DND-41 (cell line): ENCODE results near the gene CA14.
"Not testable (repeated sequence)": the region's sequence is repeated elsewhere in the genome, so short reads cannot be mapped to it uniquely, and the experiment has no call there.

Source experiments
- ATAC-seq: fragments of 200-7000 bp; cut with Tn5 transposase; 3 replicates; pipeline ENCODE4 v1.9.1; 2021; ENCODE audit warnings: low read depth; ENCODE audit not compliant: insufficient read depth
- DNase-seq: peaks from one replicate; pipeline ENCODE4 v3.0.0-alpha.2; 2020
- H2AFZ ChIP-seq: 2 replicates; pipeline ENCODE4 v1.6.0; 2012; ENCODE audit warnings: low read depth, low read length
- H3K27ac ChIP-seq: 2 replicates; pipeline ENCODE4 v1.5.1; 2012; ENCODE audit warnings: low read length, inconsistent platforms
- H3K27me3 ChIP-seq: fragments of 200-600 bp; sonication (generic); 2 replicates; pipeline ENCODE4 v1.6.0; 2012; ENCODE audit warnings: low read length, mild to moderate bottlenecking, inconsistent platforms; ENCODE audit not compliant: insufficient read depth, poor library complexity
- H3K36me3 ChIP-seq: 2 replicates; pipeline ENCODE4 v1.5.1; 2012; ENCODE audit warnings: low read length, inconsistent platforms; ENCODE audit not compliant: insufficient read depth
- H3K4me1 ChIP-seq: 2 replicates; pipeline ENCODE4 v1.5.1; 2012; ENCODE audit warnings: mild to moderate bottlenecking, low read length; ENCODE audit not compliant: insufficient read depth
- H3K4me2 ChIP-seq: 2 replicates; pipeline ENCODE4 v1.6.0; 2012; ENCODE audit warnings: mild to moderate bottlenecking, moderate library complexity, low read length, inconsistent platforms; ENCODE audit not compliant: insufficient read depth
- H3K4me3 ChIP-seq, 2 experiments: fragments of 200-600 bp in 1 of 2; shearing (Covaris generic) in 1 of 2; 2 replicates each; pipeline ENCODE4 v1.5.1; 2012 to 2016; ENCODE audit warnings: inconsistent platforms in 2 of 2, low read length in 2 of 2, mild to moderate bottlenecking in 2 of 2, low read depth in 1 of 2, moderate library complexity in 1 of 2
- H3K79me2 ChIP-seq: 2 replicates; pipeline ENCODE4 v1.6.0; 2012; ENCODE audit warnings: low read length, inconsistent platforms; ENCODE audit not compliant: insufficient read depth
- H3K9ac ChIP-seq: 2 replicates; pipeline ENCODE4 v1.6.0; 2012; ENCODE audit warnings: low read depth, mild to moderate bottlenecking, inconsistent platforms, low read length, moderate library complexity
- H3K9me3 ChIP-seq: 2 replicates; pipeline ENCODE4 v1.5.1; 2012; ENCODE audit warnings: low read length, moderate library complexity, mild to moderate bottlenecking, inconsistent platforms; ENCODE audit not compliant: insufficient read depth, severe bottlenecking
- H4K20me1 ChIP-seq: 2 replicates; pipeline ENCODE4 v1.6.0; 2012; ENCODE audit warnings: low read length; ENCODE audit not compliant: insufficient read depth
- CTCF ChIP-seq: IDR thresholded peaks from 2 replicates; pipeline ENCODE4 v1.5.1; 2012; ENCODE audit warnings: borderline replicate concordance, low read length, moderate library complexity, mild to moderate bottlenecking; ENCODE audit not compliant: poor library complexity, severe bottlenecking; ENCODE audit errors: extremely low read depth
- EZH2 ChIP-seq: IDR thresholded peaks from 3 replicates; pipeline ENCODE4 v1.6.1; 2012; ENCODE audit warnings: borderline replicate concordance, low read depth, mild to moderate bottlenecking, moderate library complexity, low read length, inconsistent platforms; ENCODE audit not compliant: severe bottlenecking

The CA14 gene

GRCh38 chr1:150212070-150212469, 45.5 kb upstream of the CA14 start:
- Histone ChIP-seq H3K9ac (no peak overlapping the region), H3K79me2 (no peaks in the 10 kb centered on the region), H3K4me2 (no peak overlapping the region), H3K36me3 (no peaks in the 10 kb centered on the region), H3K27me3 (no peaks in the 10 kb centered on the region), H4K20me1 (no peaks in the 10 kb centered on the region), H3K4me1 (peaks cover 14% of the 10 kb centered on the region), H3K27ac (no peak overlapping the region), H3K9me3 (no peaks in the 10 kb centered on the region), H3K4me3 (no peak overlapping the region), H2AFZ (no peak overlapping the region)
- ATAC-seq (no peak), DNase-seq (no peak)
- TF ChIP-seq EZH2 (no peak), CTCF (no peak)

DNA sequence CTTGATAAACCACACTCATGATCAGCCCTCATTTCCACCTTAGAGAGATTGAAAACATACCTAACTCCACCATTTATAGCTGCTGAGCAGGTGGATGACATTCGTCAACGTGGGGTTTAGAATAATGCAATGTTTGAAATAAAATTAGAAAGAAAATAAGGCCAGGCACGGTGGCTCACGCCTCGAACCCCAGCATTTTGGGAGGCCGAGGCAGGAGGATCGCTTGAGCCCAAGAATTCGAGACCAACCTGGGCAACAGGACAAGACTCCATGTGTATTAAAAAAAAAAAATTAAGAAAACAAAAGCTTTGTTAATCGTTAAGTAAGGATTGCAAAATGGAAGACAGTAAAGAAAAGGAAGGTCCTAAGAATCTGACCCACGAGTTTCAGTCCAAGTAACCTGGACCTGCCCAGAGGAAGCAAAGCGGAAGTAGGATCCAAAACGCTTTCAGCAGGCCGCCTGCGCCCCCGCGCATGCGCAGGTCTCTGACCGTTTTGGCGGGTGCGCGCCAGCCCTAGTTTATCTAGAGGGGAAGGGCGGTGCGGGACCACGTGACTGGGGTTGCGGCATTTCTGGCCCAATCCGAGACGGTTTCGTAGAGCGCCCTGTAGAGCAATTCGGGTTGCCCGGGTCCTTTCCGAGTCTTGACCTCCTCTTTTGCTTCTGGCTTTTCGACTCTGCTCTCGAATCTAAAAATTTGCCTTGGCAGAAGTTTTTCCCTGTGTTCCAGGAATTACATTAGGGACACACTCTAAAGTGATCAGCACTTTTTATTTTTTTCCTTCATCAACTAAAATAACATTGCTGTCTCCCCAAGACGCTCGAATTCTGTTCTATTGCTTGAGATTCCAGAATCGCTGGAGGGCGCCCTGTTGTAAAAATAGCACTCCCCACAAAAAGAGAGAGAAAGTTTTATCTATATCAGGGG, 44.1 kb upstream of the CA14 start:
- Histone ChIP-seq H3K27me3 (no peaks in the 10 kb centered on the region), H3K4me2 (peak overlapping the region; percentile 52), H3K9me3 (no peaks in the 10 kb centered on the region), H3K27ac (peak overlapping the region; percentile 89), H3K4me3 (peak overlapping the region in 1 of 2 experiments; percentile 50; a peak in 3 of 4 replicates), H4K20me1 (no peaks in the 10 kb centered on the region), H3K4me1 (peaks cover 14% of the 10 kb centered on the region), H3K79me2 (no peaks in the 10 kb centered on the region), H2AFZ (peak overlapping the region; percentile 69), H3K36me3 (peaks cover 7% of the 10 kb centered on the region; the same call in 1 of the 2 replicates), H3K9ac (peak overlapping the region; percentile 56)
- peak; percentile 89 for DNase-seq
- ATAC-seq, result peak; percentile 97
- TF ChIP-seq EZH2 (no peak), CTCF (peak; percentile 50)

- not testable (repeated sequence) for H3K79me2 ChIP-seq, ATAC-seq, H3K9me3 ChIP-seq, H4K20me1 ChIP-seq, H3K36me3 ChIP-seq, DNase-seq, H3K27me3 ChIP-seq
- peak overlapping the region in 1 of 2 experiments; percentile 50; a peak in 3 of 4 replicates for H3K4me3 ChIP-seq
- H3K4me2 ChIP-seq, result peak overlapping the region; percentile 52
- peaks cover 14% of the 10 kb centered on the region for H3K4me1 ChIP-seq
- H3K27ac ChIP-seq, result peak overlapping the region; percentile 89
- H2AFZ ChIP-seq, result peak overlapping the region; percentile 69
- H3K9ac ChIP-seq, result peak overlapping the region; percentile 56
Observed at GRCh38 chr1:150214099-150214756, 43.3 kb upstream of the CA14 start.

DNA sequence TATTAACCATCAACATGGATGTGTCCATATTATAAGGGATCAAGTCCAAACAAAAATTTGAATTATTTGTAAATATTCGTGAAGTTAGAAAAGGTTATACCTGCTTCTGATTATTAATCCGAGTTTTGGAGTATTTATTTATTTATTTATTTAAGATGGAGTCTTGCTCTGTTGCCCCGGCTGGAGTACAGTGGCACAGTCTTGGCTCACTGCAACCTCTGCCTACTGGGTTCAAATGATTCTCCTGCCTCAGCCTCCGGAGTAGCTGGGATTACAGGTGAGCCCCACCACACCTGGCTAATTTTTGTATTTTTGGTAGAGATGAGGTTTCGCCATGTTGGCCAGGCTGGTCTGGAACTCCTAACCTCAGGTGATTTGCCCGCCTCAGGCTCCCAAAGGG, 41.7 kb upstream of the CA14 start:
- Histone ChIP-seq H3K4me1 (peaks cover 14% of the 10 kb centered on the region), H3K36me3 (peaks cover 25% of the 10 kb centered on the region)
- not testable (repeated sequence) for H3K4me2 ChIP-seq, ATAC-seq, H2AFZ ChIP-seq, DNase-seq, H3K9me3 ChIP-seq, H3K27ac ChIP-seq, H3K4me3 ChIP-seq, H3K79me2 ChIP-seq, H3K9ac ChIP-seq, H4K20me1 ChIP-seq, H3K27me3 ChIP-seq
